Naive B cell (primary cell): Measurements from ENCODE around the gene NAALADL2. TPM values are rescaled to one million over a fixed set of nuclear protein-coding genes. Genes with fewer than 3 reads are reported as not detected.
"Not testable (repeated sequence)": the region's sequence is repeated elsewhere in the genome, so short reads cannot be mapped to it uniquely, and the experiment has no call there.

ENCODE experiments used
- ATAC-seq, 2 donors: fragments of 150-1000 bp; cut with Tn5 transposase; 2 replicates each; pipeline ENCODE4 v1.10.0; 2021; ENCODE audit warnings: low read depth in 2 of 2, mild to moderate bottlenecking in 2 of 2, moderate library complexity in 2 of 2
- DNase-seq: peaks from one replicate; pipeline ENCODE4 v3.0.0; 2022
- H3K27ac Mint-ChIP-seq, 6 donors: one replicate each; pipeline ENCODE4 v1.8.0; 2020 to 2022; ENCODE audit warnings: mild to moderate bottlenecking in 6 of 6, mixed read lengths in 6 of 6, moderate library complexity in 5 of 6, inconsistent platforms in 2 of 6
- H3K27me3 Mint-ChIP-seq, 3 donors: one replicate each; pipeline ENCODE4 v1.8.0; 2021 to 2022; ENCODE audit warnings: mixed read lengths in 3 of 3, mild to moderate bottlenecking in 1 of 3
- H3K36me3 Mint-ChIP-seq, 2 donors: one replicate each; pipeline ENCODE4 v1.8.0; 2020 to 2022; ENCODE audit warnings: mixed read lengths in 2 of 2, inconsistent platforms in 1 of 2, mild to moderate bottlenecking in 1 of 2
- H3K4me1 Mint-ChIP-seq, 3 donors: one replicate each; pipeline ENCODE4 v1.8.0; 2020 to 2022; ENCODE audit warnings: mixed read lengths in 3 of 3, inconsistent platforms in 1 of 3, mild to moderate bottlenecking in 1 of 3, moderate library complexity in 1 of 3
- H3K4me3 Mint-ChIP-seq, 8 donors: one replicate each; pipeline ENCODE4 v1.8.0; 2020 to 2022; ENCODE audit warnings: mild to moderate bottlenecking in 8 of 8, mixed read lengths in 8 of 8, moderate library complexity in 8 of 8, inconsistent platforms in 2 of 8
- H3K9me3 Mint-ChIP-seq, 7 donors: one replicate each; pipeline ENCODE4 v1.8.0; 2020 to 2022; ENCODE audit warnings: mixed read lengths in 7 of 7, mild to moderate bottlenecking in 5 of 7, inconsistent platforms in 2 of 7, moderate library complexity in 1 of 7
- polyA plus RNA-seq, 6 donors: library from polyadenylated mRNA; unstranded; fragments of 300-500 nt; fragmentation: Illumina TruSeq; gene quantifications; one replicate each; pipeline ENCODE4 v1.2.3, GENCODE V29; 2021; ENCODE audit warnings: low read depth in 6 of 6

Gene NAALADL2
- polyA plus RNA-seq, 6 donors from 2014 or later = not detected

- Mint-ChIP-seq H3K27ac (no peak overlapping the region), H3K4me3 (no peak overlapping the region), H3K4me1 (no peaks in the 10 kb centered on the region), H3K9me3 (no peaks in the 10 kb centered on the region), H3K27me3 (no peaks in the 10 kb centered on the region), H3K36me3 (no peaks in the 10 kb centered on the region)
- no peak for ATAC-seq
- no peak for DNase-seq
Observed at GRCh38 chr3:175267561-175267960, 408.4 kb downstream of the NAALADL2 start.

DNA sequence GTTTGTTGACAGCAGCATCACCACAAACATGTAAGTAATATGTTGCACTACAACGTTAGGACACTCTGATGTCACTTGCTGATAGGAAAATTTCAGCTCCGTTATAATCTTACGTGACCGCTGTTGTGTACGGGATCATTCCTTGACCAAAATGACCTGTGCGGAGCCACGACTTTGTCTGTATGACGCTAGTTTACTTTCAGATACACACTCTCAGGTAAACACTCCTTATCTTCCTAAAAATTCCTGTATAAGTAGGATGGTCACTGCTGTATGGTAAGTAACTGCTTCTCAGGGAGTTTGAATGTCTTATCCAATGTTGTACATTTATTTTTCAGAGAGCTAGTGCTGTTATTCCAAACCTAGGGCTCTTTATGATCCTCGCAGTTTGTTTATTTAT, 410.3 kb downstream of the NAALADL2 start:
- Mint-ChIP-seq H3K27me3 (no peaks in the 10 kb centered on the region), H3K36me3 (no peaks in the 10 kb centered on the region), H3K27ac (no peak overlapping the region), H3K4me3 (no peak overlapping the region), H3K9me3 (no peaks in the 10 kb centered on the region), H3K4me1 (peaks cover 0 to 2% (median 0%) of the 10 kb centered on the region in 3 donors)
- ATAC-seq (no peak), DNase-seq (no peak)

DNA sequence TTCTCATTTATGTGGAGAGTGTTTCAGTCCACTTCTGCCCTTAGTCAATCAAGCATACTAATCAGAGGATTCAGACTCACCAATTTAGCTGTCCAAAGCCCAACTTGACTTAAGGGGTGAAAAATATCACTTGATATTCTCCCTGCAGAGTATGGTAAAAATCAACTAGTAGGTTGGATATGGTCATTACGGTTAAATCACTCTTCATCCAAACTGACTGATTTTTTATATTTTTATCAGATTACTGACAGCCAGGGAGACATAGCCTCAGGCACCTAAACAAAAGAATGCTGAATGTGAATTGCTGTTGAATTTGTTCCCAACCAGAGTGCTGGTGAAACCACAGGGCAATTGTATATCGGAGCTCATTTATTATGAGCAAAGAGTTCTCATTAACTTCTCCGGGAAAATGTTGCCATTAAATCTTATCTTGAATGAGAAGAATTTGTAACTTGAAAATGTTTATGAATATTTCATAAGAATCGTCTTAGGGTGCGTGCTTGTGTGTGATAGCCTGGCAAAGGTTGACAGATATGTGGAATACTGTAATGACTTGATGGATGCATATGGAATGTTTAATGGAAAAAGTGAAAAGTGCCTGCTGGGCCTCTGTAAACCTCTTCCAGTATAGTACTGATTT, 411.2 kb downstream of the NAALADL2 start:
- H3K4me3 Mint-ChIP-seq = no peak overlapping the region
- H3K27ac Mint-ChIP-seq = no peak overlapping the region
- H3K27me3 Mint-ChIP-seq = no peaks in the 10 kb centered on the region
- no peaks in the 10 kb centered on the region for H3K9me3 Mint-ChIP-seq
- no peak for ATAC-seq
- DNase-seq = no peak
- peaks cover 0 to 2% (median 0%) of the 10 kb centered on the region in 3 donors for H3K4me1 Mint-ChIP-seq
- no peaks in the 10 kb centered on the region for H3K36me3 Mint-ChIP-seq

DNA sequence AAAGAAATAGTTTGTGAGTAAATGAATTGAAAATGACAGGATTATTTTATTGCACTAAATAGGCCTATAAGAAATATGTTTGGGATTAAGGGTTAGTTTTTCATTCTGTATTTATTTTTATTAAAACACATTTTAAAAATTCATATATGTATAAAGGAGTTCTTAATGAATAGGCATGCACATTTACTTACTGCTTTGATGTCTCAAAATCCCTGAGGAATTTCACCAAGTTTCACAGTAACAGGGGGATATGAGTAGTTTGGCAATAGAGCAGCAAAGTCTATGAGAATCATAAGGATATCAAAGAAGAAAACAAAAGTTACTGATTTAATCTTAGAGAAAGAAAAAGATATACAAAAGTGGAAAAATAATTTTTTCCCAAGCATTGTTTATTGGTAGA, 411.7 kb downstream of the NAALADL2 start:
- H3K36me3 Mint-ChIP-seq = no peaks in the 10 kb centered on the region
- DNase-seq (no peak), ATAC-seq (no peak)
- no peaks in the 10 kb centered on the region for H3K9me3 Mint-ChIP-seq
- no peaks in the 10 kb centered on the region for H3K27me3 Mint-ChIP-seq
- peak overlapping the region in 1 of 6 donors; percentile 24 for H3K27ac Mint-ChIP-seq
- peaks cover 0 to 2% (median 0%) of the 10 kb centered on the region in 3 donors for H3K4me1 Mint-ChIP-seq
- H3K4me3 Mint-ChIP-seq = no peak overlapping the region

GRCh38 chr3:175271465-175271864, 412.3 kb downstream of the NAALADL2 start:
- DNase-seq, H3K4me3 Mint-ChIP-seq, ATAC-seq, H3K27me3 Mint-ChIP-seq, H3K4me1 Mint-ChIP-seq, H3K9me3 Mint-ChIP-seq, H3K27ac Mint-ChIP-seq, H3K36me3 Mint-ChIP-seq: not testable (repeated sequence)

GRCh38 chr3:175272392-175272791, 413.3 kb downstream of the NAALADL2 start:
- no peak for DNase-seq
- H3K36me3 Mint-ChIP-seq = no peaks in the 10 kb centered on the region
- no peaks in the 10 kb centered on the region for H3K27me3 Mint-ChIP-seq
- H3K27ac Mint-ChIP-seq = no peak overlapping the region
- no peak for ATAC-seq
- peaks cover 0 to 2% (median 0%) of the 10 kb centered on the region in 3 donors for H3K4me1 Mint-ChIP-seq
- H3K4me3 Mint-ChIP-seq = no peak overlapping the region
- H3K9me3 Mint-ChIP-seq = peaks cover 0 to 2% (median 0%) of the 10 kb centered on the region in 7 donors

DNA sequence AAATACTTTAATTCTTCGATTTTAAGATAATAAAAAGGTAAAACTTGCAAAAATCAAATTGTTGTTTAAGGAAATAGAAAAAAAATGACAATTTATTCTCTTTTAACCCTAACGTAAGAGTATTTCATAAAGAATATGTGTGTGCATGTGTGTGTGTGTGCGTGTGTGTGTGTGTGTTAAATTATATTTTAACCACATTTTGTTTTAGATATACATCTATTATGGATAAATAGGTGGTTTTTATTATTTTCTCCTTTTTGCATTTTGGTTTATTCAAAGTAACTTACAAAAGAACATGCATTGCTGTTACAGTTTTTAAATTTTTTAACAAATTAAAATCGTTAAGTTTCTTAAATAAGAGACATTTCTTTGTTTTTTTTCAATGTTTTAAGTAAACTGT, 414.4 kb downstream of the NAALADL2 start:
- ATAC-seq (no peak), DNase-seq (no peak)
- H3K4me3 Mint-ChIP-seq = no peak overlapping the region
- H3K9me3 Mint-ChIP-seq = peaks cover 0 to 4% (median 0%) of the 10 kb centered on the region in 7 donors
- H3K36me3 Mint-ChIP-seq = no peaks in the 10 kb centered on the region
- H3K27ac Mint-ChIP-seq = peak overlapping the region in 1 of 6 donors; percentile 67
- no peaks in the 10 kb centered on the region for H3K27me3 Mint-ChIP-seq
- H3K4me1 Mint-ChIP-seq = peaks cover 0 to 2% (median 0%) of the 10 kb centered on the region in 3 donors

DNA sequence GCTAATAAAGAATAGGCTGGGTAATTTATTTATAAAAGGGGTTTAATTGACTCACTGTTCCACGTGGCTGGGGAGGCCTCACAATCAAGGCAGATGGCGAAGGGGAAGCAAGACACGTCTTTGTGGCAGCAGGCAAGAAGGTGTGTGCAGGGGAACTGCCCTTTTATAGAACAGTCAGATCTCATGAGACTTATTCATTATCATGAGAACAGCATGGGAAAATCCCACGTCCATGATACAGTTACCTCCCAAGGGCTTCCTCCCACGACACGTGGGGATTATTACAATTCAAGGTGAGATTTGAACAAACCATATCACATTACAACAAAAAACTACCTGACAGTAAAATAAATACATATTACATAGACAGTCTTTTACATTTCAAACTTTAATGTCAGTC, 414.9 kb downstream of the NAALADL2 start:
- ATAC-seq (peak in 1 of 2 donors; percentile 56), DNase-seq (no peak)
- H3K27ac Mint-ChIP-seq = peak overlapping the region in 2 of 6 donors; percentile 26 to 67
- peaks cover 0 to 4% (median 0%) of the 10 kb centered on the region in 7 donors for H3K9me3 Mint-ChIP-seq
- no peaks in the 10 kb centered on the region for H3K27me3 Mint-ChIP-seq
- H3K36me3 Mint-ChIP-seq = no peaks in the 10 kb centered on the region
- peak overlapping the region in 1 of 8 donors; percentile 3 for H3K4me3 Mint-ChIP-seq
- H3K4me1 Mint-ChIP-seq = peaks cover 0 to 2% (median 0%) of the 10 kb centered on the region in 3 donors

- Mint-ChIP-seq H3K4me3 (no peak overlapping the region), H3K4me1 (peaks cover 0 to 2% (median 0%) of the 10 kb centered on the region in 3 donors), H3K27ac (no peak overlapping the region), H3K36me3 (no peaks in the 10 kb centered on the region), H3K9me3 (peaks cover 0 to 4% (median 0%) of the 10 kb centered on the region in 7 donors), H3K27me3 (no peaks in the 10 kb centered on the region)
- peak in 1 of 2 donors; percentile 44 for ATAC-seq
- DNase-seq = no peak
Observed at GRCh38 chr3:175274474-175275218, 415.5 kb downstream of the NAALADL2 start.

GRCh38 chr3:175278680-175279079, 419.5 kb downstream of the NAALADL2 start:
- Mint-ChIP-seq H3K9me3 (peaks cover 0 to 4% (median 0%) of the 10 kb centered on the region in 7 donors), H3K27me3 (no peaks in the 10 kb centered on the region), H3K27ac (no peak overlapping the region), H3K4me3 (no peak overlapping the region), H3K4me1 (peaks cover 0 to 2% (median 0%) of the 10 kb centered on the region in 3 donors), H3K36me3 (no peaks in the 10 kb centered on the region)
- DNase-seq = no peak
- ATAC-seq = no peak

DNA sequence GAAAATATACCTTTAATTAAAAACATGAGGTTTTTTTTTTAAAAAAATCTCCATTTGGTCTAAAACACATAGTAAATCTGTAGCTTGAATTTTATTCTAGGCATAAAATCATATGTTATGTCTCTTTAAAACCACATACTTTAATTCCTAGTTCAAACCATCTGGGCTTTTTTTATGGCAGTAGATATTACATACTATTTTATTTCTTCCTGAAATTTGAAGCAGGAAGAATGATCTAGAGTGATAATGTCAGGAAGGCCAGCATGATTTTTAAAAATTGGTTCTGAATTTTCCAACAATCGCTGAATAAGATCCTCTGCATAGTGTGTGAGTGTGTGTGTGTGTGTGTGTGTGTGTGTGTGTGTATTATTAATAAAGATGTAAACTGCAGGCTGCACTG, 420.3 kb downstream of the NAALADL2 start:
- Mint-ChIP-seq H3K27me3 (no peaks in the 10 kb centered on the region), H3K9me3 (peaks cover 0 to 4% (median 0%) of the 10 kb centered on the region in 7 donors), H3K36me3 (no peaks in the 10 kb centered on the region), H3K4me1 (no peaks in the 10 kb centered on the region), H3K27ac (no peak overlapping the region), H3K4me3 (no peak overlapping the region)
- ATAC-seq (no peak), DNase-seq (no peak)

GRCh38 chr3:175279911-175280310, 420.8 kb downstream of the NAALADL2 start:
- Mint-ChIP-seq H3K4me3 (no peak overlapping the region), H3K4me1 (no peaks in the 10 kb centered on the region), H3K36me3 (no peaks in the 10 kb centered on the region), H3K9me3 (peaks cover 0 to 4% (median 0%) of the 10 kb centered on the region in 7 donors), H3K27me3 (no peaks in the 10 kb centered on the region), H3K27ac (no peak overlapping the region)
- ATAC-seq (no peak), DNase-seq (no peak)

DNA sequence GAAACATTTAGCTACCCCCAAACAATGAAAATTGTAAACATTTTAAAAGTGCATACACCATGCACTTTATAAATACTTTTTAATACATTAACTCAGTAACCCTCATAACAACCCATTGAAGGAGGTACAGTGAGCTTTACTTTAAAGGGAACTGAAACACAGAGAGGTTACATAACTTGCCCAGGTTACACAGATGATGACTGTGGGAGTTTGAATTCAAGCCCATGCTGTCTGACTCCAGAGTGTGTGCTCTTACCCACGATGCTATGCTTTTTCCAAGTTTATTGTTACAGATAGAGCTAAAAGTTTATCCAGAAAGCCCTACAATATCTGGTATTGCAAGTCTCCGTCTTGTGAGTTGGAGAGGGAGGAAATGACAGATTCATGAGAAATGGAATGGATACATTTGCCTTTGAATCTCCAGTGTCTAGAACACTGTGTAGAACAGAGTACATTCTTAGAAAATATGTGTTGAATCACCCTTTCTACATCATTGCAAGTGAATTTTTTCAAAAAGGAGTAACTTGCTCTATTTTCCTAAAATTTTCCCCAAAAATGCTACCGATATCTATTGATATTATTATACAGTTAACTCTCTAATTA, 428.3 kb downstream of the NAALADL2 start:
- H3K4me1 Mint-ChIP-seq = no peaks in the 10 kb centered on the region
- H3K27ac Mint-ChIP-seq = no peak overlapping the region
- H3K27me3 Mint-ChIP-seq = no peaks in the 10 kb centered on the region
- H3K4me3 Mint-ChIP-seq = no peak overlapping the region
- no peaks in the 10 kb centered on the region for H3K36me3 Mint-ChIP-seq
- no peak for DNase-seq
- peaks cover 0 to 4% (median 0%) of the 10 kb centered on the region in 7 donors for H3K9me3 Mint-ChIP-seq
- no peak for ATAC-seq

DNA sequence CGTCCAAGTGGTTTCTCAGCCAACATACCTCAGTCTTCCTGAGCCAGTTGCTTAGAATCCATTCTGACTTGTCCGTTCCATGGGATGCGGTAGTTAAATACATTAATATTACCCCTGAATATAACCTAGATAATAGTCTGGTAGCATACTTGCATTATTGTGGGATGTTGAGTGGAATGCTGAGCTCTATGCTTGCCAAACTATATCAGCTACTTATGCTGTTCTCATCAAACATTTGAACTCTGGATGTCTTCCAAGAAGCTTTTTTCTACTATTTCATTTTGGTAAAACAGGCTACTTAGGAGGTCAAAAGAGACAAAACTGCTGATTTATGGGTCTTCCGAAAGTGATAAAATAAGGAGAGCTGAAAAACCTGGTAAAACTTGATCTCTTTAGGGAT, 429.5 kb downstream of the NAALADL2 start:
- H3K9me3 Mint-ChIP-seq = peaks cover 0 to 4% (median 0%) of the 10 kb centered on the region in 7 donors
- no peaks in the 10 kb centered on the region for H3K36me3 Mint-ChIP-seq
- ATAC-seq (no peak), DNase-seq (no peak)
- no peaks in the 10 kb centered on the region for H3K27me3 Mint-ChIP-seq
- no peaks in the 10 kb centered on the region for H3K4me1 Mint-ChIP-seq
- H3K4me3 Mint-ChIP-seq = no peak overlapping the region
- no peak overlapping the region for H3K27ac Mint-ChIP-seq
